AG08396 (cell line): ENCODE results near the gene TDRD9.

Experiments used
- DNase-seq: peaks from one replicate; pipeline ENCODE4 v3.0.0; 2012; ENCODE audit warnings: low spot score, mixed read lengths

The TDRD9 gene

GRCh38 chr14:104091061-104091926 is 163.0 kb downstream of the TDRD9 start:
- no peak for DNase-seq

GRCh38 chr14:104091927-104092771 is 163.9 kb downstream of the TDRD9 start:
- no peak for DNase-seq

GRCh38 chr14:104092931-104093365 is 164.7 kb downstream of the TDRD9 start:
- DNase-seq: no peak

GRCh38 chr14:104093366-104094055 is 165.3 kb downstream of the TDRD9 start:
- DNase-seq: no peak

- no peak for DNase-seq
Observed at GRCh38 chr14:104094056-104094708, 165.9 kb downstream of the TDRD9 start.

- peak; percentile 91 for DNase-seq
Observed at GRCh38 chr14:104094709-104095425, 166.6 kb downstream of the TDRD9 start.

- no peak for DNase-seq
Observed at GRCh38 chr14:104095426-104096310, 167.4 kb downstream of the TDRD9 start.

- DNase-seq: no peak
Observed at GRCh38 chr14:104096318-104096717, 168.1 kb downstream of the TDRD9 start.

- no peak for DNase-seq
Observed at GRCh38 chr14:104096751-104097700, 168.8 kb downstream of the TDRD9 start.

- DNase-seq: no peak
Observed at GRCh38 chr14:104098272-104099095, 170.2 kb downstream of the TDRD9 start.

- no peak for DNase-seq
Observed at GRCh38 chr14:104099096-104100041, 171.1 kb downstream of the TDRD9 start.

- DNase-seq: no peak
Observed at GRCh38 chr14:104100171-104101085, 172.2 kb downstream of the TDRD9 start.

- no peak for DNase-seq
Observed at GRCh38 chr14:104101086-104101621, 172.9 kb downstream of the TDRD9 start.

GRCh38 chr14:104101651-104102281 is 173.5 kb downstream of the TDRD9 start:
- DNase-seq: no peak
